Stimulated activated CD4-positive, alpha-beta T cell treated with anti-CD3 and anti-CD28 coated beads, Interleukin-1b, Interleukin-23, amount 100 ng/mL, for 48 hours (primary cell): Measurements from ENCODE around the gene SLC35F6.

Source experiments
- DNase-seq: peaks from one replicate; pipeline ENCODE4 v3.0.0-alpha.2; 2020

SLC35F6 gene

DNA sequence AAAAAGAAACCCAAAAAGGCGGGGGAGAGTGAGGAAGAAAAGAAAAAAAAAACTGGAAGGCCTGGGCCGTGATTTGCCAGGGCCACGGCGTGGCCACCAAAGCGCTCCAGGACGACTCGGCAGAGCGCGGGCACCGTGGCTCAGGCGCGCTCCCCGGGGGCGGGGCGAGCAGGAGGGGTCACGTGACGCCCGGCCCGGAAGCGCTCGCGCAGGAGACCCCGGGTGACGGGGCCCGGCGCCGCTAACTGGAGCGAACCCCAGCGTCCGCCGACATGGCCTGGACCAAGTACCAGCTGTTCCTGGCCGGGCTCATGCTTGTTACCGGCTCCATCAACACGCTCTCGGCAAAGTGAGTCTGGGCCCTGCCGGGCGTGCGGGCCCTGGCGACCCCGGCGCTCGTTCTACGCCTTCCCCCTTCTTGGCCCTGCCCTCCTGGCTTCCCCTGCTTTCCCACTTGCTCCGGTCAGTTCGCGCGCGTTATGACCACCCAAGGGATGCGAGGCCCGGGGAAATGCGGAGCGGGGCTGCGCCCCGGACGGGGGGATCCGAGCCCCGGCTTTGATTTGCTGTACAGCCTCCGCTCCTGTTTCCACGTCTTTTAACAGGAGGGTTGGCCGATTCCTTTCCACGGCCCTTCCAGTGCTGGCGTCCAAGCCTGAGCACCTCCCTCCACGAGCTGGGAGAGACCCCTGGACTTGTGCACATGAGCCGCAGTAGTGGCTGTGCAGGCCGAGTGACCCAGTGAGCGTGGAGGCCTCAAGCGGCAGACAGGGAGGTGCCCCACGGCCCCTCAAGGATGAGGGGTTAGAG is at the start of gene SLC35F6:
Gene SLC35F6, plus strand, starts transcription at position 207 of the 810 bp plus-strand sequence. Its CDS starts 66 bp downstream, at position 273.
- DNase-seq: peak; percentile 78

DNA sequence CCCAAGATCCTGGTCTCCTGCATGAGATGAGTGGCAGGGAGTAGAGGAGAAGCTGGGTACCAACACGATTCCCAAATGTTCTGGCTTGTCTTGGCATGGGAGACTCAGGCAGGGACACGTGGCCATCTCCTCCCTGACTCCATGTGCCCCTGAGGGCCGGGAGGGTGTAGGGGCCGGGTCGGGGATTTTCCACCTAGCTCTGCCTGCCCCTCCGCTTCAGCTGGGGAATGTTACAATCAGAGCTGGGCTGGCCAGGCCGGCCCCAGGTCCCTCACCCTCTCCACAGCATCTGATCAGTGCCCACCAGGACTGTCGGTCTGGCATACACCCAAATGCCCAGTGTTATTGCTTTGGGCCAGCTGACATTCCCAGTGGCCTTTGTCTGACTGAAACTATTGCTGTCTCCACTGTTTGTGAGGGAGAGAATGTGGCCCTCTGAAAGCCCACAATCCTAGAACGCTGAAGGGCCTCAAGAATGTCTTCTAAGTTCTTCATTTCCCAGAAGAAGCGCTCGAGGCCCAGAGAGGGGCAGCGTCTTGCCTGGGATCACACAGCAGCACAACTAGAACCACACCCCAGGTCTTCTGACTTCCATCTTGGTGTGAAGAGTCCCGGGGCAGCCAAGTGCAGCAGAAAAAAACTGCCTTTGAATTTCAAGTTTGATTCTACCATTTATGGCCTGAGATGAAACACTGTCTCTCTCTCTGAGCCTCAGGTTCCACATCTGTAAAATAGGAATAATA is 48.4 kb upstream of the SLC35F6 start:
- no peak for DNase-seq

GRCh38 chr2:26716340-26716739 is 47.7 kb upstream of the SLC35F6 start:
- no peak for DNase-seq

- no peak for DNase-seq
These were observed 47.3 kb upstream of the SLC35F6 start for GRCh38 chr2:26716769-26717168.

GRCh38 chr2:26717362-26717761 is 46.7 kb upstream of the SLC35F6 start:
- DNase-seq: no peak

- DNase-seq: no peak
These were observed 45.0 kb upstream of the SLC35F6 start for GRCh38 chr2:26718949-26719686.

DNA sequence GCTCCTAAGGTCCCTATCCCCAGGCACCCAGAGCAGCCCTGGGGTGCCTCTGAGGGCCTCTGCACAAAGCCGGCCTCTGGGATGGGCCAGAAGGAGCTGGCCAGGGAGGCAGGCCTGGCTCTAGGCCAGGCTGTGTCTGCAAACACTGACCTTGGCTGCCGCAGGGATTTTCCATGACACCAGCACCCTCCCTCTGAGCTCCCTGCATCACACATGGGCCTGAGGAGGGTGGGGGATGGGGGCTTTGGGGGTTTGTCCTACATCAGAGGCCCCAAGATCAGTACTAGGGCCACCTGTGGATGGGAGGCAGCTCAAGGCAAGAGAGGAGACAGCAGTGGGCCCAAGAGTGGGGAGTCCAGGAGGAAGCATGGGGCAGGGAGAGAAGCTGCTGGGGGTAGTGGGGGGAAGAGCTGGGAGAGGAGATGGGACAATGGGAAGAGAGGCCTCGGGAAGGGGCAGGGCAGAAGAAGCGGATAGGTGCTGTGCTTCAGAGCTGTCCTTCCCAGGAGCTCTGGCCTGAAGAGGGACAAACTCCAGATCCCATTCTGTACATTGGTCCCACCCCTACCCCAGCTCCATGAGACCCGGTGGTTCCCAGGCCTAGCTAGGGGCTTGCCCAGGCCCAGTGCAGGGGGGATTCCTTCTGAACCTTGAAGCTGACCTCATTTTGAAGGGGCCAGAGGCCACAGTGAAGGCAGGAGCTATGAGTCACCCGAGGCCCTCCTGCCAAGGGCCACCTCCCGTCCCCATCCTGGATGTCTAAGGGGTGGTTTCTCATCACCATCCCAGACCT is 43.6 kb upstream of the SLC35F6 start:
- DNase-seq: no peak

DNA sequence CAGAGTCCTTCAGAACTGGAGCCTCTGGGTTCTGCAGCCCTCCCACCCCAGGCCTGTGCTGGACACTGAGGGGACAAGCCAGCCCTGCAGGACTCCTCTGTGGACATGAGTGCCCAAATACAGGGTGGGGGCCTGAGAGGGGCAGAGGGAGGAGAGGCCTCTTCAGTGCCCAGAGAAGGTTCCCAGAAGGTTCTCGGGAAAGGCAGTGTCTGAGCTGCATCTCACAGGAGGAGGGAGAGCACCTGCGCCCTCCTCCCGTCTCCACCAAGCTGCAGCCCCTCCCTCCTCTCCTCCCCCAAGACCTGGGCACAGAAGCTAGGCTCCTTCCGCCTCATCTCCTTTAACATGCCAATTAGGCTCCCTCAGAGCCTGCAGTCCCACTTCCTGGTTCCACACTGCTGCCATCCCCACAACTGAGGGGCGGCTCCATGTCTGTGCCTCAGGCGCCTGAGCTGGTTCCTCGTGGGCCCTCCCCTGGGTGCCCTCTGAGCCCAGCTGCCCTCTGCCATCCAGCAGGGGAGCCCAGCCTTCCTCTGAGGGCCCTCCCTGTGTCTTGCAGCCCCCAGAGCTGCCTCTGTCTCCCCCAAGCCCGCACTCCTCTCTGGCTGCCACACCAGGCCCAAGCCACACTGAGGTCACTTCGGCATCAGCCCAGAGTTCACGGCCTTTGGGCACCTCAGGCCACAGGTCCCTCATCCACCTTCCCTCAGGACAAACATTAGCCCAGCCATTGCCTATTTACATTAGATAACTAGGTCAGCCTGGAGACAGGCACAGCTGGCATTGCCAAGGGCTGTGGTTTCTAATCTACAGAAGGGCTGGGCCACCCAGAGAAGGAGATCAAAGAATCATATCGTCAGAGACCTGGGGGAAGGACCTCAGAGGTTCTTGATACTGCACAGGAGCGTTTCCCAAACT is 42.7 kb upstream of the SLC35F6 start:
- DNase-seq: no peak

GRCh38 chr2:26722328-26722727 is 41.8 kb upstream of the SLC35F6 start:
- no peak for DNase-seq

DNA sequence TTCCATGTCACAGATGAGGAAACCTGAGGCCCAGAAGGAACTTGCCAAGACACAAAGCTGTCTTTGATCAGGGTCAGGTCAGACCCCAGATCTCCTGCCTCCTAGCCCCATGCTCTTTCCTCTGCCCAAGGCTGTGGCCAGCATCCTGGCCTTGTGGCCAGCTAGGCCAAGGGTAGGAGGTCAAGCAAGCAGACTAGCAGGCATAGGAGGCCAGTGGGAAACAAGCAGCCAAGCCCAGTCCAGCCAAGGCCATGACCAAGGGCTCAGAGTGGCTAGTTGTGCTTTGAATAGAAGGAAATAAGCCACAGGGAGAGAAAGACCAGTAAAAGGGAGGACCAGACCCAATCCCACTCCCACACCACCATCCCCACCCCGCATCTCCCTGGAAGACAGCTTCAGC is 41.2 kb upstream of the SLC35F6 start:
- no peak for DNase-seq

- DNase-seq: no peak
These were observed 40.6 kb upstream of the SLC35F6 start for GRCh38 chr2:26723475-26723874.

DNA sequence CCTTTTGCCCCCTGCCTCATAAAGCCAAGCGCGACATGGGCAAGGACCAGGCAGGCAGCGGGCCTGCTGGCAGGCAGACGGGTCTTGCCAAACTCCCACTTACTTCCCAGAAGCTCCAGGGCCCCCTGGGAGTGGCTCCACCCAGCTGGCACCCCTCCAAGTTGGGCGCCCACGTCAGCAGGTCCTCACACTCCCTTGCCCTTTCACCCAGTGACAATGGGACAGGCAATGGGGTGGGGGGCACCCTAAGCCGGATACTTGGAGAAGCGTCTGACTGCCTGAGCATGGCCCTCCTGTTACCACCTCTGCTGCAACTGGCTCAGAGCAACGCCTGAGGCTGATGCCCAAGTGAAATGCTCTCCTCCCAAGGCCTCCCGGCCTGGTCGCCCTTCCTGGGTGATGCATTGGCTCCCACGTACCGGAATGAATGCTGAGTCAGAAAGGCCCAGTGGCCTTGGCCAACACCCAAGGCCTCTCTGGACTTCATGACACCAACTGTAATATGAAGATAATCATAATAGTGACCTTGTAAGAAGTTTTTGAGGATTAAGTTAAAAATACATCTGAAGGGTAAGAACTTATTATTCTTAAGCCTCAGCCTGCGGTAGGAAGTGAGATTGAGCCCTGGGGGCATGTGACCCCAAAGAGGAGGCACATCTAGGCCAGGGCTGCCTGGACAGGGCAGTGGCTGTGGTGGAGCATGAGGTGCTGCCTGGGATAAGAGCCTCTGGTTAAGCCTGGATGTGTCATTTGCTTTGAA is 39.9 kb upstream of the SLC35F6 start:
- no peak for DNase-seq

- no peak for DNase-seq
These were observed 39.1 kb upstream of the SLC35F6 start for GRCh38 chr2:26724784-26725520.

DNA sequence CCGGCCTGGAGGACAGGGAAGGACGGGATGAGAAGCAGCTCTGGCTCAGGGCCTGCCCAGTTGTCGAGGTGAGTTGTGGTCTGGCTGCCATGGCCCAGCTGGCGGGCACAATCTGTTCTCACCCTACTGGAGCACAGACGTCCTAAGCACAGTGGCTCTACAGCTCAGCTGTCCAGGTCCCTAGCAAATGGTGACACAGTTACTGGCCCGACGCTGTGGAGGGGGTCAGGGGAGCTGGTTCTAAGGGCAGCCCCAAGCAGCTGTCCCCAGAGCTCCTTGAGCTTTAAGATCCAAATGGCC is 38.6 kb upstream of the SLC35F6 start:
- DNase-seq: no peak

- no peak for DNase-seq
These were observed 37.9 kb upstream of the SLC35F6 start for GRCh38 chr2:26726228-26726627.

DNA sequence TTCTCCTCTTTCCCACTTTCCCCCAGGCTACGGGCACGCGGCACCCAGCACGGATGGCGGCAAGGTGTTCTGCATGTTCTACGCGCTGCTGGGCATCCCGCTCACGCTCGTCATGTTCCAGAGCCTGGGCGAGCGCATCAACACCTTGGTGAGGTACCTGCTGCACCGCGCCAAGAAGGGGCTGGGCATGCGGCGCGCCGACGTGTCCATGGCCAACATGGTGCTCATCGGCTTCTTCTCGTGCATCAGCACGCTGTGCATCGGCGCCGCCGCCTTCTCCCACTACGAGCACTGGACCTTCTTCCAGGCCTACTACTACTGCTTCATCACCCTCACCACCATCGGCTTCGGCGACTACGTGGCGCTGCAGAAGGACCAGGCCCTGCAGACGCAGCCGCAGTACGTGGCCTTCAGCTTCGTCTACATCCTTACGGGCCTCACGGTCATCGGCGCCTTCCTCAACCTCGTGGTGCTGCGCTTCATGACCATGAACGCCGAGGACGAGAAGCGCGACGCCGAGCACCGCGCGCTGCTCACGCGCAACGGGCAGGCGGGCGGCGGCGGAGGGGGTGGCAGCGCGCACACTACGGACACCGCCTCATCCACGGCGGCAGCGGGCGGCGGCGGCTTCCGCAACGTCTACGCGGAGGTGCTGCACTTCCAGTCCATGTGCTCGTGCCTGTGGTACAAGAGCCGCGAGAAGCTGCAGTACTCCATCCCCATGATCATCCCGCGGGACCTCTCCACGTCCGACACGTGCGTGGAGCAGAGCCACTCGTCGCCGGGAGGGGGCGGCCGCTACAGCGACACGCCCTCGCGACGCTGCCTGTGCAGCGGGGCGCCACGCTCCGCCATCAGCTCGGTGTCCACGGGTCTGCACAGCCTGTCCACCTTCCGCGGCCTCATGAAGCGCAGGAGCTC is 36.2 kb upstream of the SLC35F6 start:
- peak; percentile 16 for DNase-seq

DNA sequence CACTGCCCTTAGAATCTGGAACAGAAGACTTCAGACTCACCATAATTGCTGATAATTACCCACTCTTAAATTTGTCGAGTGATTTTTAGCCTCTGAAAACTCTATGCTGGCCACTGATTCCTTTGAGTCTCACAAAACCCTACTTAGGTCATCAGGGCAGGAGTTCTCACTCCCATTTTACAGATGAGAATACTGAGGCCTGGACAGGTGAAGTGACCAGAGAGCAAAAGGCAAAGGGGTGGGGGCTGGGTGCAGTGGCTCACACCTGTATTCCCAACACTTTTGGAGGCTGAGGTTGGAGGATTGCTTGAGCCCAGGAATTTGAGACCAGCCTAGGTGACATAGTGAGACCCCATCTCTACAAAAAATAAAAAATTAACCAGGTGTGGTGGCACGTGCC is 34.8 kb upstream of the SLC35F6 start:
- no peak for DNase-seq

- DNase-seq: no peak
These were observed 33.3 kb upstream of the SLC35F6 start for GRCh38 chr2:26730549-26731344.
